Karpas-422 (cell line): Measurements from ENCODE around the gene STK32B. TPM values are rescaled to one million over a fixed set of nuclear protein-coding genes. Genes with fewer than 3 reads are reported as not detected.

Source experiments
- DNase-seq: peaks from one replicate; pipeline ENCODE4 v3.0.0-alpha.2; 2015
- H2AFZ ChIP-seq: fragments of 200-600 bp; sonication (generic); 2 replicates; pipeline ENCODE4 v1.6.1; 2014; ENCODE audit warnings: antibody characterized with exemption, low read length, mixed read lengths
- H3K27ac ChIP-seq: fragments of 200-600 bp; sonication (generic); 2 replicates; pipeline ENCODE4 v1.5.1; 2014; ENCODE audit warnings: mild to moderate bottlenecking, low read length, moderate library complexity
- H3K27me3 ChIP-seq: fragments of 200-600 bp; sonication (generic); 2 replicates; pipeline ENCODE4 v1.6.1; 2014; ENCODE audit warnings: low read length, mixed read lengths
- H3K36me3 ChIP-seq: fragments of 200-600 bp; sonication (generic); 2 replicates; pipeline ENCODE4 v1.6.1; 2014; ENCODE audit warnings: low read length, mixed read lengths; ENCODE audit not compliant: insufficient read depth
- H3K4me1 ChIP-seq: fragments of 200-600 bp; sonication (generic); 2 replicates; pipeline ENCODE4 v1.6.1; 2014; ENCODE audit warnings: mild to moderate bottlenecking, low read length, mixed read lengths
- H3K4me2 ChIP-seq: fragments of 200-600 bp; sonication (generic); 2 replicates; pipeline ENCODE4 v1.6.1; 2014; ENCODE audit warnings: low read length, low read depth, mild to moderate bottlenecking; ENCODE audit not compliant: poor library complexity, severe bottlenecking
- H3K4me3 ChIP-seq: fragments of 200-600 bp; sonication (generic); 2 replicates; pipeline ENCODE4 v1.5.1; 2014; ENCODE audit warnings: mild to moderate bottlenecking, antibody characterized with exemption, low read length, mixed read lengths
- H3K79me2 ChIP-seq: fragments of 200-600 bp; sonication (generic); 2 replicates; pipeline ENCODE4 v1.6.1; 2014; ENCODE audit warnings: mild to moderate bottlenecking, low read length, mixed read lengths
- H3K9ac ChIP-seq: fragments of 200-600 bp; sonication (generic); 2 replicates; pipeline ENCODE4 v1.6.0; 2014; ENCODE audit warnings: low read length
- H3K9me2 ChIP-seq: fragments of 200-600 bp; sonication (generic), shearing (Covaris generic); replicated peaks from 2 replicates; pipeline ENCODE4 v1.6.0; 2014; ENCODE audit warnings: mild to moderate bottlenecking, low read length, moderate library complexity; ENCODE audit not compliant: insufficient read depth
- H3K9me3 ChIP-seq: fragments of 300-700, 200-600 bp; sonication (generic); 2 replicates; pipeline ENCODE4 v1.6.1; 2014; ENCODE audit warnings: low read length, mixed read lengths
- H4K20me1 ChIP-seq: fragments of 200-600 bp; sonication (generic); 2 replicates; pipeline ENCODE4 v1.6.1; 2014; ENCODE audit warnings: mild to moderate bottlenecking, antibody characterized with exemption, low read length, low read depth; ENCODE audit not compliant: insufficient read depth
- total RNA-seq: library from RNA; depleted of rRNA; stranded (reverse); fragments of >200 nt; shearing (Covaris generic); gene quantifications from 2 replicates; pipeline ENCODE4 v1.2.3, GENCODE V29; 2014; ENCODE audit warnings: low replicate concordance

STK32B gene
- total RNA-seq, 1 experiment from 2014 or later = not detected

DNA sequence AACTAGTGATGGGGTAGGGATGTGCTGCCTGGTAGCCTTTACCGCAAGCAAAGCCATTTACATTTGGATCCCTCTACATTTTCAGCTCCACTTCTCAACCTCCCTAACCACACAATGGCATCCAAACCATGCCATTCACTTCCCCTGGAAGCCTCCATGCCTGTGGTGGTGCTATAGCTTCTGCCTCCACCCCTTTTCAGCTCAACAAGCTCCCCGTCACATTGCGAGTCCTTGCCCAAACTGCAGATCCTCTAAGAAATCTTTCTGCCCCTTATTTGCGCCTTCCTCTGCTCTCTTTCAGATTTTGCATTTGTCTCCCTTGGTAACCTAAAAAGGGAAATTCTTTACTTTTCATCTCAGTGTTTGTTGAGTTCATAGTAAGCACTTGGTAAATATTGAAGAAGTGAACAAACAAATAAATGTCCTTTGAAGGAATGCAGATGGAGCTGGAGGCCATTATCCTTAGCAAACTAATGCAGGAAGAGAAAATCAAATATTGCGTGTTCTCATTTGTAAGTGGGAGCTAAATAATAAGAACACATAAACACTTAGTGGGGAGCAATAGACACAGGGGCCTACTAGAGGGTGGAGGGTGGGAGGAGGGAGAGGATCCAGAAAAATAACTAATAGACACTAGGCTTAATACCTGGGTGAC lies 38.9 kb upstream of the STK32B start:
- no peaks in the 10 kb centered on the region for H3K36me3 ChIP-seq
- no peaks in the 10 kb centered on the region for H4K20me1 ChIP-seq
- H3K9ac ChIP-seq = no peak overlapping the region
- H3K4me2 ChIP-seq = no peak overlapping the region
- no peaks in the 10 kb centered on the region for H3K9me3 ChIP-seq
- no peak overlapping the region for H3K27ac ChIP-seq
- H3K27me3 ChIP-seq = no peaks in the 10 kb centered on the region; the same call in 1 of the 2 replicates
- no peak for DNase-seq
- no peak overlapping the region for H2AFZ ChIP-seq
- no peaks in the 10 kb centered on the region for H3K9me2 ChIP-seq
- peaks cover 6% of the 10 kb centered on the region for H3K4me1 ChIP-seq
- H3K79me2 ChIP-seq = no peaks in the 10 kb centered on the region
- no peak overlapping the region for H3K4me3 ChIP-seq

DNA sequence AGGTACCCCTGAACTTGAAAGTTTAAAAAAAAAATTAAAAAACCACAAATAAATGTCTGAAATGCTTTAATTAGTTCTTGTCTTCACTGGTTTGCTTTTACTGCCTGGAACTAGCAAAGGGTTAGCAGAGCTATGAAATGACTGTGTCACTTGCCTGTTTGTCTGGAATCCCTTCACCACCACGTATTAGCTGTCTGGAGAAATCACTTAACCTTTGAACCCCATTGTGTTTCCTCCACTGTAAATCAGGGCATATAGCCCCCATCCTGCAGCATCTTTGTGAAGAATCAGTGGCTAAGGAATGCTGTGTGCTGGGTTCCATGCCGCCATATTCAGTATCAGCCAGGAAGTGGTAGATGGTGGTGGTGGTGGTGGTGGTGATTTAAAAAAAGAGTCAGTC lies 38.3 kb upstream of the STK32B start:
- H3K9me3 ChIP-seq = no peaks in the 10 kb centered on the region
- H3K27ac ChIP-seq = no peak overlapping the region
- no peaks in the 10 kb centered on the region; the same call in 1 of the 2 replicates for H3K27me3 ChIP-seq
- no peak overlapping the region for H2AFZ ChIP-seq
- no peaks in the 10 kb centered on the region for H4K20me1 ChIP-seq
- H3K36me3 ChIP-seq = no peaks in the 10 kb centered on the region
- no peak overlapping the region for H3K4me3 ChIP-seq
- H3K9ac ChIP-seq = no peak overlapping the region
- peaks cover 6% of the 10 kb centered on the region for H3K4me1 ChIP-seq
- no peak for DNase-seq
- no peak overlapping the region for H3K4me2 ChIP-seq
- H3K9me2 ChIP-seq = no peaks in the 10 kb centered on the region
- H3K79me2 ChIP-seq = no peaks in the 10 kb centered on the region

DNA sequence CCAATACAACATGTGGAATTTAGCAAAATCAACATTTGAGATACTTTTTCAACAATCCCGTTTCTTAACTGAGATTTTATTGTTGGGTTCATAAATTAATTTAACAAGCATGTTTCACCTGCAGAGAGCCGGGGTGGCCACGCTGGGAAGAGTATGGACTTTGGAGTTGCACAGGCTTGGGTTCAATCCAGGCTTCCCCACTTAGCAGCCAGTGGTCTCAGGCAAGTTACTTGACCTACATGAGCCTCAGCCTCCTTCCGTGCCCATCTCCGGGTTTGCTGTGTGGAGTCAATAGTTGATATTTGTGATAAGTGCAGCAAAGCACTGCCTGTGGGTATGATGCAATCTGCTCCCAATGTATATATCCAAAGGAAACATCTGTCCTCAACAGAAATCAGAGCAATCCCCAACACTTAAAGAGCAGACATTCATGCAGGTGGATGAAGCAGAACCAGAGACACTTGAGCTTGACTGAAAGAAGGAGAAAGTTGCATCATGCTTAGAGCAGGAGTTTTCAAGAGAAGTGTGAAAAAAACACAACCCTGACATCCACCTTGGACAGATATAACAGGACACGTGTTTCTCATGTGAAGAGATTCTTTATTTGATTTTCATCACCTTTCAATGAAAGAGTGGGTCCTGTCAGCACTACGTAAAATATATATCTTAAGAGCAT lies 37.1 kb upstream of the STK32B start:
- Histone ChIP-seq H3K9me3 (no peaks in the 10 kb centered on the region), H3K36me3 (no peaks in the 10 kb centered on the region), H3K4me2 (no peak overlapping the region), H2AFZ (no peak overlapping the region), H3K9me2 (no peaks in the 10 kb centered on the region), H4K20me1 (no peaks in the 10 kb centered on the region), H3K27ac (no peak overlapping the region), H3K4me1 (peaks cover 6% of the 10 kb centered on the region), H3K79me2 (no peaks in the 10 kb centered on the region), H3K4me3 (no peak overlapping the region), H3K27me3 (no peaks in the 10 kb centered on the region), H3K9ac (no peak overlapping the region)
- DNase-seq = peak; percentile 32

DNA sequence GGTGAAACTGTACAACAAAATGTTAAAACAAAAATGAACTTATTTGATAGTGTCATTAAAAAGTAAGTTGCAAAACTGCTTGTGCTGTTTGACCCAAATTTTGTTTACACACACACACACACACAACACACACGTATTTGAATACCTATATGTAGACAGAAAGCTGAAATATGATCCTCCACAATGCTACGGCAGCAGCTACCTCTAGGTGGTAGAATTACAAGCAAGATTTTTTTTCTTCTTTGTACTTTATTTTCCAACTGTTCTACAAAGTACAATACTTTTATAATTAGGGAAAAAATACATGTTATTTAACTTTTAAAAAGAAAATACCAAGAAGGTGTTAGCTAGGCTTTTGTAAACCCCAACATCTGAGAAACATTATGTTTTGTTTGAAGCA lies 33.2 kb upstream of the STK32B start:
- H3K9me3 ChIP-seq = no peaks in the 10 kb centered on the region
- H3K27ac ChIP-seq = no peak overlapping the region
- DNase-seq = peak; percentile 31
- H3K4me2 ChIP-seq = no peak overlapping the region
- H3K4me1 ChIP-seq = no peaks in the 10 kb centered on the region
- H3K36me3 ChIP-seq = no peaks in the 10 kb centered on the region
- no peak overlapping the region for H3K4me3 ChIP-seq
- H2AFZ ChIP-seq = no peak overlapping the region
- no peaks in the 10 kb centered on the region for H3K27me3 ChIP-seq
- no peaks in the 10 kb centered on the region for H3K79me2 ChIP-seq
- no peaks in the 10 kb centered on the region for H3K9me2 ChIP-seq
- H4K20me1 ChIP-seq = no peaks in the 10 kb centered on the region
- H3K9ac ChIP-seq = no peak overlapping the region

DNA sequence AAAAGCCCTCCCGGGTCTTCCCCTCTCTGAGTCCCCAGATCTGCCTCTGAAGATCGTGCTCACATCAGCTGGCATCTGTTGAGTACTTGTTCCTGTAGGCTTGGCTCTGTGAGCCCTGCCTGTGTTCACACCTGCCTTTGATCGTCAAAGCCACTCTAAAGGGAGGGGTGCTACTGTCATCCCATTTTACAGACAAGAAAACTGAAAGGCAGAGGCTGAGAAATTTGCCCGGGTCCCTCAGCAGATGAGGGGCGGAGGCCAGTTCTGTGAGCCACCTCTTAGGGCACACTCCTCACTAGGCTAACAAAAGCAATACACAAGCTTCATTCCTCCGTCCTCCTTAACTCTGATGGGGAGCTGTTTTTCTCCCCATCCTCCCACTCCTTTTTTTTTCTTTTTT lies 32.7 kb upstream of the STK32B start:
- Histone ChIP-seq H3K27ac (no peak overlapping the region), H2AFZ (no peak overlapping the region), H3K9ac (no peak overlapping the region), H3K9me3 (no peaks in the 10 kb centered on the region), H3K36me3 (no peaks in the 10 kb centered on the region), H3K4me3 (no peak overlapping the region), H3K9me2 (no peaks in the 10 kb centered on the region), H3K4me2 (no peak overlapping the region), H3K4me1 (no peaks in the 10 kb centered on the region), H4K20me1 (no peaks in the 10 kb centered on the region), H3K27me3 (no peaks in the 10 kb centered on the region), H3K79me2 (no peaks in the 10 kb centered on the region)
- peak; percentile 34 for DNase-seq

DNA sequence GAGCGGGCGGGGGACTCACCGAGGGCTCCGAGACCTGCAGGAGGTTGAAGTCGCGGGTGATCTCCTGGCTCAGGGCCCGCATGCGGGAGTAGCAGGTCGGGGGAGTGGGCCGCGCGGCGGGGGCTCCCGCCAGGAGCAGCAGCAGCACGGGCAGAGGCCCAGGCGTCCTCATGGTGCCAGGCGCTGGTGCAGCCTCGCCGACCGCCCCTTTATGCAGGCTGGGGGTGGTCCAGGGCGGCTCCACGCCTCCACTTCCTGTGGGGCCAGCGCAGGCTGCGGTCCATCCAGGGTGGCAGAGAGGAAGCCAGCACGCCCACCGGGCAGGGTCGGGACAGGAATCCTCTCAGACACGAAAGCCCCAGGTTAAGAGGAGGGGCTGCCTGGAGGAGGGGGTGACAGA lies 32.0 kb upstream of the STK32B start, which contains the start of gene CYTL1:
Gene CYTL1, minus strand, starts transcription at position 185 of the 400 bp plus-strand sequence. Its CDS starts 13 bp downstream, at position 172.
- no peaks in the 10 kb centered on the region for H3K4me1 ChIP-seq
- DNase-seq = peak; percentile 9
- no peak within 1 kb of the TSS for H3K27ac ChIP-seq
- H3K79me2 ChIP-seq = no peaks in the 10 kb centered on the region
- no peak within 1 kb of the TSS for H3K9ac ChIP-seq
- no peak within 1 kb of the TSS for H3K4me3 ChIP-seq
- no peaks in the 10 kb centered on the region for H3K9me2 ChIP-seq
- H3K4me2 ChIP-seq = no peak within 1 kb of the TSS
- H3K9me3 ChIP-seq = no peaks in the 10 kb centered on the region
- H2AFZ ChIP-seq = no peak within 1 kb of the TSS
- no peaks in the 10 kb centered on the region for H3K27me3 ChIP-seq
- H3K36me3 ChIP-seq = no peaks in the 10 kb centered on the region
- H4K20me1 ChIP-seq = no peaks in the 10 kb centered on the region

DNA sequence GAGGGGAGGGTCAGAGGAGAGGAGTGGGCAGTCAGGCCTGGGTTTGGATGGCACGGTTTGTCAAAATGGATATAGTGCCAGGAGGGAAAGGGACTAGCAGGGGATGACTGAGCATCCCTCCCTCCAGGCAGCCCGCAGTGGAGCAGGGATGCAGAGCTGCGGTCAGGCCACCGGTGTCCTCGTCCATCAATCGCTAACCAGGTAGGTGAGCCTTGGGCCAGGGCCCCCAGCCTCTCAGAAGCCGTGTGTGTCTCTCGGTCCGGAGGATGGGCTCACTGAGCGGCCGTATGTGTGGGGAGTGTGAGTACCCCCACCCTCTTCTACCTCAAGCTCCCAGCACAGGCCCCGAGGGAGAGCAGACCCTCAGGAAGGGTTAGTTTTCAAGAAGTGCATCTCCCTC lies 31.5 kb upstream of the STK32B start:
- no peak overlapping the region for H3K27ac ChIP-seq
- H3K27me3 ChIP-seq = no peaks in the 10 kb centered on the region
- no peaks in the 10 kb centered on the region for H3K36me3 ChIP-seq

DNA sequence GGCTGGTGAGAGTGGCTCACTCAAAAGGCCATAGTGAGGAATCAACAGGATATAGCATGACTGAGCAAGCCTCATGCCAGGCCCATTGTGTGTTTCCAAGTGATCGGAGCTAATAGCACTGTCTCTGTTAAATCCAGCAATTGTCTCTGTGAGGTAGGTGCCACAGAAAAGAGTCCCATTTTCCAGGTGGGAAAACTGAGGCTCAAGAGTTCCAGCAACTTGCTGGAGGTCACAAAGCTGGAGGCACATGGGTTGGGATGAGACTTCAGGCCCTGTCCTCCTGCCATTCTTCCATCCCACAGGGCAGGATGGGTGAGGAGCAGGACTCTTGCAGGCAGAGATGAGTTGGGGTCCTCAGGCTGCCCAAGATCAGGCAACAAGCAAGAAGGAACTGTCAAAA lies 30.9 kb upstream of the STK32B start:
- Histone ChIP-seq H3K27ac (no peak overlapping the region), H3K9ac (no peak overlapping the region), H3K36me3 (no peaks in the 10 kb centered on the region), H3K4me1 (no peaks in the 10 kb centered on the region), H3K9me2 (no peaks in the 10 kb centered on the region), H4K20me1 (no peaks in the 10 kb centered on the region), H3K79me2 (no peaks in the 10 kb centered on the region), H3K9me3 (no peaks in the 10 kb centered on the region), H2AFZ (no peak overlapping the region), H3K4me3 (no peak overlapping the region), H3K4me2 (no peak overlapping the region), H3K27me3 (no peaks in the 10 kb centered on the region)
- DNase-seq = peak; percentile 19

More for the DNA sequence above, 31.5 kb upstream of the STK32B start:
- H3K9me2 ChIP-seq = no peaks in the 10 kb centered on the region
- H4K20me1 ChIP-seq = no peaks in the 10 kb centered on the region
- no peaks in the 10 kb centered on the region for H3K4me1 ChIP-seq
- DNase-seq = peak; percentile 23
- H3K4me3 ChIP-seq = no peak overlapping the region
- H2AFZ ChIP-seq = no peak overlapping the region
- H3K9ac ChIP-seq = no peak overlapping the region
- no peak overlapping the region for H3K4me2 ChIP-seq
- no peaks in the 10 kb centered on the region for H3K79me2 ChIP-seq
- H3K9me3 ChIP-seq = no peaks in the 10 kb centered on the region
